Nephron (organoid): ENCODE measurements around the gene ADCY5.

ENCODE experiments used
- H3K27ac Mint-ChIP-seq, 3 experiments: 2 replicates each; pipeline ENCODE4 v1.8.0; 2020; ENCODE audit warnings: mixed read lengths in 3 of 3, mild to moderate bottlenecking in 2 of 3, moderate library complexity in 1 of 3
- H3K27me3 Mint-ChIP-seq: 2 replicates; pipeline ENCODE4 v1.8.0; 2021; ENCODE audit warnings: low read depth, mild to moderate bottlenecking, moderate library complexity, mixed read lengths
- H3K36me3 Mint-ChIP-seq: 2 replicates; pipeline ENCODE4 v1.8.0; 2020; ENCODE audit warnings: low read depth, mixed read lengths
- H3K4me1 Mint-ChIP-seq: 2 replicates; pipeline ENCODE4 v1.8.0; 2020; ENCODE audit warnings: mixed read lengths
- H3K4me3 Mint-ChIP-seq, 3 experiments: 2 replicates each; pipeline ENCODE4 v1.8.0; 2020; ENCODE audit warnings: mild to moderate bottlenecking in 3 of 3, mixed read lengths in 3 of 3, moderate library complexity in 2 of 3
- H3K9me3 Mint-ChIP-seq: 2 replicates; pipeline ENCODE4 v1.8.0; 2020; ENCODE audit warnings: mixed read lengths
- TF ChIP-seq, protein P1 (sequence below), 3 experiments: fragments of 200-600 bp; sonication (generic); IDR thresholded peaks; one replicate each; pipeline ENCODE4 v1.5.0; 2021; ENCODE audit warnings: antibody characterized with exemption in 3 of 3; ENCODE audit not compliant: unreplicated experiment in 3 of 3

ADCY5 gene

DNA sequence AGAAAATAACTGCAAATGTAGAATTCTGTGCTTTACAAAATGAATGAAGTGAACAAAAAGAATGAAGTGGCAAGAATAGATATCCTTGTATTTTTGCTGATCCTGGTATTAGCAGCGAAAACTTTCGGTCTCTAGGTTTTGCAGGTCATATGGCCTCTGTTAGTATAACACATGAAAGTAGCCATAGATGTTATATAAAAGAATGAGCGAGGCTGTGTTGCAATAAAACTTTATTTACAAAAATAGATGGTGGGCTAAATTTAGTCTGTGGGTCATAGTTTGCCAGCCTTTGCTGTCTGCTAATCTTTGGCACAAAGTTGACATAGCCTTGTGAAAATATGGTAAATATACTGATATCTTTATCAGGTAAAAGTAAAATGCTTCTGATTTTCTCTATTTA lies 212.0 kb downstream of the ADCY5 start:
- peaks cover 74% of the 10 kb centered on the region for H3K36me3 Mint-ChIP-seq

More for the DNA sequence above, 212.0 kb downstream of the ADCY5 start:
- Mint-ChIP-seq H3K4me1 (no peaks in the 10 kb centered on the region), H3K27ac (no peak overlapping the region), H3K27me3 (no peaks in the 10 kb centered on the region), H3K4me3 (no peak overlapping the region), H3K9me3 (peaks cover 26% of the 10 kb centered on the region)
- TF ChIP-seq, protein P1, sequence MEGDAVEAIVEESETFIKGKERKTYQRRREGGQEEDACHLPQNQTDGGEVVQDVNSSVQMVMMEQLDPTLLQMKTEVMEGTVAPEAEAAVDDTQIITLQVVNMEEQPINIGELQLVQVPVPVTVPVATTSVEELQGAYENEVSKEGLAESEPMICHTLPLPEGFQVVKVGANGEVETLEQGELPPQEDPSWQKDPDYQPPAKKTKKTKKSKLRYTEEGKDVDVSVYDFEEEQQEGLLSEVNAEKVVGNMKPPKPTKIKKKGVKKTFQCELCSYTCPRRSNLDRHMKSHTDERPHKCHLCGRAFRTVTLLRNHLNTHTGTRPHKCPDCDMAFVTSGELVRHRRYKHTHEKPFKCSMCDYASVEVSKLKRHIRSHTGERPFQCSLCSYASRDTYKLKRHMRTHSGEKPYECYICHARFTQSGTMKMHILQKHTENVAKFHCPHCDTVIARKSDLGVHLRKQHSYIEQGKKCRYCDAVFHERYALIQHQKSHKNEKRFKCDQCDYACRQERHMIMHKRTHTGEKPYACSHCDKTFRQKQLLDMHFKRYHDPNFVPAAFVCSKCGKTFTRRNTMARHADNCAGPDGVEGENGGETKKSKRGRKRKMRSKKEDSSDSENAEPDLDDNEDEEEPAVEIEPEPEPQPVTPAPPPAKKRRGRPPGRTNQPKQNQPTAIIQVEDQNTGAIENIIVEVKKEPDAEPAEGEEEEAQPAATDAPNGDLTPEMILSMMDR (IDR thresholded peaks at IDR 0.05; ENCODE audit: unreplicated experiment in 3 of 3), result no peak
